GM15510 (cell line): ENCODE results near the gene FGF14.

Experiments
- POLR2A ChIP-seq: IDR thresholded peaks from 3 replicates; pipeline ENCODE4 v1.6.1; 2011; ENCODE audit warnings: borderline replicate concordance; ENCODE audit not compliant: insufficient read length; ENCODE audit errors: extremely low read depth

FGF14 gene

DNA sequence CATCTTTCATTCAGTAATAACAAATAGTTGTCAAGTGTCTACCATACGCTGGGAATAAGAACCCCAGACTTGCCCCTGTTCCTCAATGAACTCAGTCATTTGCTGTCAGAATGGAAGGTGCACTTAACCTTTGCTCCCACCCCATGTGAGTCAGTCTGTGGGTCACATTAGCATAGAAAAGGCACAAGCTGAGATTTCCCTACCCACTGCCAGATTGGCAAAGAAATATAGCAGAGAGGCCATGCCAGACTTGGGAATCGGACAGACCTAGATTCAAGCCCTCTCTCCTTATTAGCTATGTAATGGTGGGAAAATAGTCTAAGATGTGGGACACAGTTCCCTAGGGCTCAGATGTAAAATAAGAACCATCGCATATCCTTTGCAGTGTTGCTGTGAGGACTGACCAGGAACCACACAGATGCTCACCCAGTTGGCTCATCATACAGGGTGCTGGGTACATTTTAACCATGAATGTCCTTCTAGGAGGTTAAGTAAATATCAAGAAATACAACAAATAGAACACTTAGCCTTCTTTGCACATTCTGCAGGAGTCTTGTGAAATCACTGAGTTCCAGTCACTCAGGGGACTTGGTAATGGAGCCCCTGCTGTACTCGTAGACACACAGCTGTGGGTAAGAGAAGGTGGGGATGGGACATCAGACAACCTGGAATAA, 218.2 kb downstream of the FGF14 start:
- no peak for TF ChIP-seq POLR2A

DNA sequence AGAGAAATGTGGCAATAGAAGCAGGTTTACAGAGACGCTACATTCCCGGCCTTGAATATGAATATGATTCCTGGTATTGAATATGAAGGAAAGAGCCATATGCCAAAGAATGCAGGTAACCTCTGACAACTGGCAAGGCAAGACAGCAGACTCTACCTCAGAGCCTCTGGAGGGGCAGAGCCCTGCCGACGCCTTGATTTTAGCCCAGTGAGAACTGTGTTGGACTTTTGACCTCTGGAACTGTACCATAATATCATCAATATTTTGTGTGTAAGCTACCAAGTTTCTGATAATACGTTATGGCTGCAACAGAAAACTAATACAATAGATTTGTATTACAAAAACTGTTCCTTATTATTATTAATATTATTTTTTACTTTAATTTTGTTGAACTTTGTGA, 219.7 kb downstream of the FGF14 start:
- no peak for TF ChIP-seq POLR2A

DNA sequence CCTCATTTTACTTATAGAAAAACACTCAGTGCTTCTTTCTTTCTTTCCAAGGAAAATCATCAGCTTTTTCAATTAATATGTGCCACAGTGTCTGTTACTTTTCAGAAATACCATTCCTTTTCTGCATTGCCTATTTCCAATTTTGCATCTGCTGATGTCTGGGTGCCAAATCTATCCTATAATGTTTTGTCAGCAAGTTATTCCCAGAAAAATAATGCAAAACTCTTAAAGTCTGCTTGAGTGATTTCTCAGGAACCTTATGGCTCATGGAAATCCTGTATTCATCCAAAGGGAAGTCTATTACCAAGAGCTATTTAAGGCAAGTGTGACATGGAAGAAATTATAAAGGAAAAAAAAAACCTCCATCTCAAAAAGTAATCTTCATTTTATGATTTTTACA, 224.4 kb downstream of the FGF14 start:
- TF ChIP-seq POLR2A = no peak

DNA sequence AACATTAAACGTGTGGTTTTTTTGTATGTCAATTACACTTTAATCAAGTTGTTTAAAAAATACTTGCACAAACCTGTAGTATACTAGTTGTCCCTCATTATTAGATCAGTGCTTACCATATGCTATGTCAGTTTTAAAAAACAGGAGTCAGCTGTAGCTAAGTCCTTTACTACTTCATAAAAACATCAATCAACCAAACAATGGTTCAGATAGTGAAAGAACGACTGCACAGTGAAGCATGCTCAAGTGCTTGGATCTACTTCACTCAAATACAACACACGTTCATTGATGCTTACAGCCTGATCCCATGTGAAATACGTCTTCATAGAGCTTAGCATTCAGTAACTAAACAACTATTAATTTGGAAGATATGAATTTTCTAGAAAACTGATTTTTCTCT, 225.0 kb downstream of the FGF14 start:
- TF ChIP-seq POLR2A = no peak

DNA sequence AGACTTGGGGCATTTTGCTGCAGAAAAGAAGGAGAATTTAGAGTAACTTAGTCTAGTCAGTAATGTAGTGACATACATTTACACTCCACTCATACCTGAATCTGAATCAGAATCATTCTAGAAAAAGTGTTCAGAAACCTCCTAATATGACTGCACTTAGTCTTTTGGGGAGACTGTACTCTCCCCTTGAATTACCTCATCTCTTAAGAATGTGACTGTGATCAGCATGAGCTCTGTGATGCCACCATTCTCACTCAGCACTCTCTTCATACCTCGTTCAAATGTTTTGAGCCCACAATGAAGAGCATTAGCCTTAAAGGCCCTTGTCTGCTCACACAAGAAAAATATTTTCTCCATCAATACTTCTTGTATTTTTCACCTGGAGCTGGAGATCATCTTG, 229.4 kb downstream of the FGF14 start:
- no peak for TF ChIP-seq POLR2A

DNA sequence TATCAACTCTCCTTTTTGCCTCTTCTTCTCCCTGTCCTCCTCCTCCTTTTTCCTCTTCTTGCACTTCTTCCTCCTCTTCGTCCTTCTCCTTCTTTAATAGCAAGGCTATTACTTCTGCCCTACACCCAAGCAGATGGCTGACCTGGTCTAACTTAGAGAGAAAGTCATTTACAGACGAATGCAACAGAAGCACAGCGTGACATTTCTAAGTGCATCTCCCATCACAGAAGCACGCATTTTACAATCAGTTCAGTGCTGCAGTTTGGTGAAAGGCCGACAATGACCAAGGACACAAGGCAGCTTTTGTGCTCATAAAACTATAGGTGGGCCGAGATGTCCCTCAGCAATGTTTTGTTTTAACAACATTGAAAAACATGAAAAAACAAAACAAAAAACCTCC, 231.5 kb downstream of the FGF14 start:
- no peak for TF ChIP-seq POLR2A

DNA sequence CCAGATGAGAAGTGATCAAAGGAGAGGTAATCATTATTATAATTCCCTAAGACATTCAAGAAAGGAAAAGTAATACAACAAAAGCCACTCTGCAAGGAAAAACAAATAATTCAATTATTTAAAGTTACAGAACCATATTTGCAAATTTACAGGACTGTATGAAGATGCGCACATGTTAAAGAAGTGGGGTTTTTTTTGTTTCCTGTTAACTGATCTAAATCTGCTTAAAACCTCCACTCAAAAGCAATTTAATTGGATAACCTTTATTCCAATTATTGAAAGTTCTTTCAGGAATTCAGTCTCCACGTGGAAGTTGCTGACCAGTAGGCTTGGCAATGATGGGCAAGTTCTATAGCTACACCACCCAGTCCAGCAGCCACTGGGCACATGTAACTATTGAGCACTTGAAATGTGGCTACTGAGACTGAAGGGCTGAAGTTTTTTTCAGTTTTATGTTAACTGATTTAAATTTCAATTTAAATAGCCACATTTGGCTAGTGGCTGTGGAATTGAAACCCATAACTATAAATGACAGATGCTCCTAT, 232.3 kb downstream of the FGF14 start:
- TF ChIP-seq POLR2A = no peak

DNA sequence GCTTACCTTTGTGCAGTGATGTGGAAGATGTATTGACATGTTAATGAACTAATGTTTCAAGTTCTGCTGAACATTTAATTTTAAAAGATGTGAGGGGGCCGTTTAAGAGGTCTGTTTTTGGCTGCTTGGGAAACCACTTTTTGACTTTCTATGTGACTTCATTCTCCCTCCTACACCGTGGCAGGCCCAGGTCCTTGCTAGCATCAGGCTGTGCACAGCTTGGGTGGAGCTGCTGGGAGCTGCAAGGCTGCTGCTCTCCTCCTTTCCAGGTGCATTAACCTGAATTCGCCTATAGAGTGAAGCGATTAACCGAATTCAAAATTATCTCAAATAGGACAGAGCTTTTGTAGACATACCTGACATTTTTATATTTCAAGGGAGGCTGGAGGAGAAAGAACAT, 249.1 kb downstream of the FGF14 start:
- no peak for TF ChIP-seq POLR2A

DNA sequence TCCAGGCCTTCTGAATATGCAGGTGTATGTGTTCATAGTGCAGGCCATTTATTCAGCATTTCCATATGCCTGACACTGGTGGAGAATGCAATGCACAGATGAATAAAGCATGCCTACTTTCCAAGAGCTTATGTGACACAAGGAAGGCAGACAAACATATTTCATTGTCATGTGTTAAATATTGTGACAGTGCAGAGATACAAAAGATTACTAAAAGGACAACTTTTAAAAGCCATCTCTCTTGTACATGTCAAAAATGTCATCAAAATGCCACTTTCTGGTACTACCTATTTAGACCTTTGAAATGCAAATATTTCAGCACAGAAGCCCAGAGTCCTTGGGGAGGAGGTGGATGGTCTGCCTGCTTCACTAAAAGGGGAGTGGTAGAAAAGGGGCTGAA, 254.5 kb downstream of the FGF14 start:
- no peak for TF ChIP-seq POLR2A

DNA sequence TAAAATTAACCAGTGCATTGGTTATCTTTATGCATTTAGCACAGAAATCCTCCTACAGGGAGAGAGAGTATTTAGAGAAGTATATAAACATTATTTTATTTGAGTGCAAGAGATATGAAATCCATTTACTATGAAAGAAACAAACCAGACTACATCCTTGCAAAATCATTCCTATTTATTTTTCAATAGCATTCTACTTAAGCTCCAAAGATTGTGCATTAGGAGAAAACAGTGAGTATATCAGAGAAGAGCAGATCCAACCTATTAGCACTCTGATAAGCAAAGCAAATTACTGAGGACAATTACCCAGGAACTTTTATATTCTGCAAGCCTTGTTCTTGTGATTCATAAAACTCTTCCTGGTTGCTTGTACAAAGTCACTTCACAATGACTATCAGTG, 256.1 kb downstream of the FGF14 start:
- no peak for TF ChIP-seq POLR2A

DNA sequence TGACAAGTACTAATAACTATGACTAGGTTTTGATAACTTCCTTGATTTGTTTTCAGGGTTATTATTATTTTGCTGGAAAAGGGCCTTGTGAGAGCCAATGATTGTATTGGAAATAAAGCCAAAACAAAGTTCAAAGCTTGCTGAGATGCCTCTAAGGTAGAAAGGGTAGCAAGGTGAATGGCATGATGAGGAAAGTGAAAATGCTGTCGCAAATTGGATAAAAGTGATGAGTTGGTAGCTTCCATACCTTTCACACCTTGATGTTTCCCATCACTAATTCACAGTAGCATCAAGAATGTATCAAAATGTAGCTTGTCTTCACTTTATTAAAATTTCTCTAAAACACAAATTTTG, 259.4 kb downstream of the FGF14 start:
- TF ChIP-seq POLR2A = no peak

DNA sequence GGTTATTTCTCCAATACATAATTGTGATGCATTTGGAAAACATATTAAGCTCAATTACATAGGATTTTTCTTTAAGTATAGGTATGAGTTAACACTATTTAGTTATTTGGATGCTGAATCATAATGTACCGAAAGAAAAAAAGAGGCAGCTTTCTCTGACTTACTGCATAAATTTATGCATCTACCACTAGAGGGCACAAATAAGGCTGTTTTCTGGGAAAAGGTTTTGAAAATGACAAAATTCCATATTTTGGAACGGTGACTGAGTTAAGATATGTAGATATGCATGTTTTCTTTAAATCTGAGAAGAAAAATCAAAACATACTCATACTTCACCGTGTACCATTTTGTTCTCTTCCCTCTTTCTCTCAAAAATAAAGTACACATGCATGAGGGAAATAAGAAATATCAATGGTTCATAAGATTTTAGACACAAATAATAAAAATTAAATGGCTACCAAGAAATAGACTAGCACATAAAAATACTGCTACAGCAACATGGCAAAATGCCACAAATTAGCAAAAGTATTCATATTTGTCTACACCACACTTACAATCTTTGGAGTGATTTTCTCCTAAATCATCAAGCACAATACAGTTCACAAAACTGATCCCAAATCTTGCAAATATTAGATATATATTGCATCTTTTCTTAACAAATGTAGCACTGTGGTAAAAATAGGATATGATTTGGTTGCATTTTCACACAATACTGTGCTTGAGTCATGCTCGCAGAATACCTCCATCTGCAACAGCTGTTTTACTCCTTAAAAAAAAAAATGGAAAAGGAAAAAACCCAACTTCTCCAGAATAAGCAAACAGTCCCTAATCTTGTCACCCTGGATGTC, 260.0 kb downstream of the FGF14 start:
- TF ChIP-seq POLR2A = no peak

DNA sequence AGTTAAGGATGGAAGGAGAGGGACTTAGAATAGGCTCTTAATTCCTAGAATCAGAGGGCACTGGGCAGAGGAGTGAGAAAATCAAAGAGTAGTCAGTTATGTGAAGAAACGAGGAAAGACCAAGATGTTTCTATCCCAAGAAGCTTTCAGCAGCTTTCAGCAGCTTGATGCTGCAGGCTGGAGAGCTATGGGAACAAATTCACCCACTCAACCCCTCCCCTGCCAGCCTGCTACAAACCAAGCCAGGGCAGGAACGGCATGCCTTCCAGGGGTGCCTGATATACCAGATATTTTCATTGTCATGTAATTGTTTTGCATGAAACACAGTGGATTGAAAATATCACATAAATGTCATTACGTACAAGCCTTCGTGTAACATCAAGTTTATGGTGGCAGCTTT, 262.2 kb downstream of the FGF14 start:
- no peak for TF ChIP-seq POLR2A

DNA sequence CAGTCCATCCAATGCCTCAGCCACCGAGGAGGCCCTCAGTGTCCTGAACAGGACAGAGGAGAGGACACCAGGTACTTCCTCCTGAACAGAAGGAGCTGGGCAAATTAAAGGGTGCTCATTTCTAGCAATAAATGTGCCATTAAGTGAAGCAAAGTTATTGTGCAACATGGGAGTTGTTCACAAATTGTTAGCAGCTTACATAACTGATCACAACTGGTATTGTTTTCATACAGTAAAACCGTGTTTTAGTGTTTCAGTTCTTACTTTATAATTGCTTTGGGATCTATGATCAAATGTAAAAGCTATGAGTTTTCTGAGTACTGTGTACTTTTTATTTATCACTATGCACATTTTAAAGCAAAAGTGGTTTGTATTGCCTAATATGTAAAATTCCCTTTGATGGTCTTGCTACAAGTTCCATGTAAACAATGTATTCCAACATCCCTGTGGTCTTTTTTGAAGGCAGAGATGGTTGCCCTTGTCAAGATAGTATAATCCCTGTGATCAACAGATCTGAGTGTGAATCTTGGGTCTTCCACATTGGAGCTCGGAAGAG, 263.1 kb downstream of the FGF14 start:
- no peak for TF ChIP-seq POLR2A

DNA sequence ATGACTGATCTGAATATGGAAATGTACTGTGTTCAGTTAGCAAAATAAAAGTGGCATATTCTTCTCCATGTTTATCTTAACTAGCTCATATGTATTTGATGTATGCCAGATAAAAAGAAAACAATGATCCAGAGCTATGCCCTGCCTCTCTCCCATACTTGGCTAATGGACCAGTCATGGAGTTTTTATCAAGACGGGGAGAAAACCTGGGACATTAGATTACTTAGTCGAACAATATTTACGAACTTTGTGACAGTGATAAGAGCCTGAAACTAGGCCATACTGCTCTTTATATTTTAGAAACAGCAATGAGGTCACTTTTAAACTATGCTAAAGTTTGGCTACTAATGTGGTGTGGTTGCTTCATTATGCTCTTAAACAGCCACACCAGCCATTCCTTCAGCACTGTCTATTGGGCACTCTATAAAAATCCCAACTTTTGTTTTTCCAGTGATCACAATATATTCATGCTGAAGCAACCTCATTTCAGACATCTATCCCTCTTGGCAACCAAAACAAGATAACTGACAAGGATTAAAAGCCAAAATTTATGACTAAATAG, 265.0 kb downstream of the FGF14 start:
- no peak for TF ChIP-seq POLR2A

DNA sequence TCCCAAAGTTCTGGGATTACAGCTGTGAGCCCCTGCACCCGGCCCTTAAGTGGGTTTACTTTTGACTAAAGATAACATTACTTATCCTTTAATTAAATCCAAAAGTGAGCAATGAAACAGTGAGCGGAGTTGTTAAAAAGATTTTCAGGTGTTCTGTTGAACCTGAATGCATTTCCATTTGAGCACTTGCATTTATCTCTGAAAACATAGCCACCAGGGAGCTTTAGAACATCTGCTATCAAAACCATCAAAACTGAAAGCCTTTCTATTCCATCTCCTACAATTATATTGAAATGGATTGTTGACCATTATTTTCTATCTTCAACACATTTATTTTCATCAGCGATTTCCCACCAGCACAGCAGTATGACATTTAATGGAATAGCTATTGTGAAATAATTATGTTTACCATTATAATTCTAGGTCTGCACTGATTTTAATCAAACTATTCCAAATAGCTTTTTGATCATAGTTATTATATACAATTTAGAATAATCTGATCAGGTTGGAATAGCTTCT, 269.0 kb downstream of the FGF14 start:
- TF ChIP-seq POLR2A = no peak

DNA sequence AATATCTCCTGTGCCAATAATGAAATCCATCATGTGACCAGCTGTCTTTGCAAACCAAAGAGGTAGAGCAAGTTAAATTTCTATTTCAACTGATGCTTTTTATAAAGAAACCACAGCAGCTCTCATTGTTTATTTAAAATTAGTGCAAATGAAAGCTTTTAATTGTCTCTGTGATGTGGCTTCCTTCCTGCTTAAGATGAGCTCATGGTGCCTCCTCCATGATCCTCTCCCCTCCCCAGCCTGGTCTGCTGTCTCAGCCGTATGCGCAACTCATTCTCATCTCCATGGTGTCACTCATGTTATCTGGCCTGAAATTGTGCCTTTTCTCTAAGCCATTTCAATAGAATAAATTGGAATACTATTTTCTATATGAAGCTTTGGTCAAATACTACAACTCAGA, 270.6 kb downstream of the FGF14 start:
- no peak for TF ChIP-seq POLR2A
